ENCODE data around the gene DPEP2NB.

DNA sequence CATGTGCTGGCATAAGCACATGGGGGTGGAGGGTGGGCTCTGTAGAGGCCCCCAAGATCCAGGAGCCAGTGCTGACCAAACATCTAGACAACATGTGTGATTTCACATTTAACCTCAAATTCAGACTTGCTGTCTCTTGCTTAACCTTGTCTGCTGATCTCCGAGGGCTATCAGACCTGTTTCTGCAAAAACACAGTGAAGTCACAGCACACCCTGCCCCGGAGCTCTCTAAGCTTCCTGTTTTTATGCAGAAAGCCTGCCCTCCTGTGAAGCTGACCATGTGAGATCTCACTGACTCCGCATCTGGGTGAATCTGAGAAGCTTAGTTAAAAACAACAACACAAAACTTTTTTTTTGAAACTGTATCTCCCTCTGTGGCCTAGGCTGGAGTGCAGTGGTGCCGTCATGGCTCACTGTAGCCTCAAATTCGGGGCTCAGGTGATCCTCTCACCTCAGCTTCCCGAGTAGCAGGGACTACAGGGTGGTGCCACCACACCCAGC is 9.9 kb downstream of the DPEP2NB start:
- TF ChIP-seq CTCF (IDR thresholded peaks at IDR 0.05) (no peak), POLR2AphosphoS5 (IDR thresholded peaks at IDR 0.05) (no peak)
